ENCODE measurements around the gene WDSUB1.

The WDSUB1 gene

GRCh38 chr2:159194241-159194640 is 92.3 kb downstream of the WDSUB1 start:
- DNase-seq, result no peak

DNA sequence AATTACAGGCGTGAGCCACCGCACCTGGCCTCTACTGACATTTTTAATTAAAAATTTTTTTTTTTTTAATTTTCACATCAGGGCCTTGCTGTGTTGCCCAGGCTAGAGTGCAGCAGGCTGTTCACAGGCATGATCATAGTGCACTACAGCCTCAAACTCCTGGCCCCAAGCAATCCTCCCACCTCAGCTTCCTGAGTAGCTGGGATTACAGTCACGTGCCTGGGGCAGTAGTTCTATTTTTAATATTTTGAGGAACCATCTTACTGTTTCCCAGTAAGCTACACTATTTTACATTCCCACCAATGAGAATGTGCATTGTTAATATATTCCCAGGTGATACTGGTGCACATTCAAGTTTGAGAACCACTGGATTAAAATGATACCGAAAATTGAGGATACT is 92.7 kb downstream of the WDSUB1 start:
- no peak for DNase-seq

- DNase-seq, result no peak
Measured at GRCh38 chr2:159192371-159192918, 94.1 kb downstream of the WDSUB1 start.

DNA sequence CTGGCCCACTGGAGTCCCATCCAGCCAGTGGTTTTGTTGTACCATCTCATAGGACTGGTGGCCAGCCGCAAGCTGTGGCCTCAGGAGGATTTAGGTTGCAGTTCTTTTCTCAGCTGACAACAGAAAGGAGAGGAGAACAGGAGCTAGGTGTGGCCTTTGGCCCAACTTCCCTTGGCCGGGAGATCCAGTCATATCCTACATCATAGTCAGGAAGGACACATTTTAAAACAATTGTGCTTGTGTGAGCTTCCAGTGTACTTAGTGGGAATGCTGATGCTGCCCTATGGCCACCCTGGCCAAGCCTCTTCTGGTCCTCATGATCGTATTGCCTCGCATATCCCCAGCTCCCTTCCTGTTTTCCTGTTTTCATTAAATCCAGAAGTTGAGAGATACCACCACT is 98.1 kb downstream of the WDSUB1 start:
- DNase-seq, result no peak

GRCh38 chr2:159187106-159187505 is 99.4 kb downstream of the WDSUB1 start:
- DNase-seq, result no peak

GRCh38 chr2:159186462-159186861 is 100.0 kb downstream of the WDSUB1 start:
- no peak for DNase-seq
